ENCODE measurements around the gene SMNDC1. TPM values are rescaled to one million over a fixed set of nuclear protein-coding genes. Genes with fewer than 3 reads are reported as not detected.

SMNDC1 gene
- total RNA-seq, 4 donors from 2014 or later, result 9.7 to 17.0 (median 13.1) TPM

- peak overlapping the region; percentile 81 to 84 (median 82) for H3K27ac ChIP-seq (replicated peaks in 1 of 4)
Observed at GRCh38 chr10:110269374-110270318, 35.1 kb downstream of the SMNDC1 start.

GRCh38 chr10:110268971-110269370 is 35.7 kb downstream of the SMNDC1 start:
- H3K4me1 ChIP-seq, result peaks cover 62 to 100% (median 96%) of the 10 kb centered on the region in 4 donors
- no peaks in the 10 kb centered on the region for H3K9me3 ChIP-seq
- H3K4me3 ChIP-seq, result peak overlapping the region in 3 of 4 donors; percentile 27 to 44 (median 34)
- intact Hi-C loops (cut with DNase I), result no loop called here
- H3K27me3 ChIP-seq, result no peaks in the 10 kb centered on the region
- H3K27ac ChIP-seq (replicated peaks in 1 of 4), result peak overlapping the region; percentile 81 to 84 (median 82)
- no peak for DNase-seq (ENCODE audit: extremely low spot score)
- no peaks in the 10 kb centered on the region for H3K36me3 ChIP-seq
- WGBS, result 56% methylated on average over 2 of the region's 2 CpGs
- TF ChIP-seq EP300 (IDR thresholded peaks at IDR 0.05) (no peak), POLR2AphosphoS5 (IDR thresholded peaks at IDR 0.05) (no peak), CTCF (IDR thresholded peaks at IDR 0.05) (no peak), POLR2A (IDR thresholded peaks at IDR 0.05; ENCODE audit: low read depth) (no peak)

More at GRCh38 chr10:110269374-110270318, 35.1 kb downstream of the SMNDC1 start:
- Histone ChIP-seq H3K9me3 (no peaks in the 10 kb centered on the region), H3K36me3 (no peaks in the 10 kb centered on the region), H3K4me3 (peak overlapping the region; percentile 27 to 44 (median 32)), H3K4me1 (peaks cover 62 to 100% (median 96%) of the 10 kb centered on the region in 4 donors), H3K27me3 (no peaks in the 10 kb centered on the region)
- no peak for TF ChIP-seq CTCF (IDR thresholded peaks at IDR 0.05)
- TF ChIP-seq POLR2A (IDR thresholded peaks at IDR 0.05; ENCODE audit: low read depth), result no peak
- TF ChIP-seq EP300 (IDR thresholded peaks at IDR 0.05), result peak; percentile 12
- peak; percentile 8 to 59 for TF ChIP-seq POLR2AphosphoS5 (IDR thresholded peaks at IDR 0.05)
- 16% methylated on average over 4 of the region's 4 CpGs for WGBS
- DNase-seq (ENCODE audit: extremely low spot score), result no peak
- intact Hi-C loops (cut with DNase I), result no loop called here

GRCh38 chr10:110268442-110268841 is 36.3 kb downstream of the SMNDC1 start:
- Histone ChIP-seq H3K9me3 (no peaks in the 10 kb centered on the region), H3K4me3 (no peak overlapping the region), H3K27ac (replicated peaks in 1 of 4) (peak overlapping the region; percentile 81 to 84 (median 81)), H3K36me3 (no peaks in the 10 kb centered on the region), H3K27me3 (no peaks in the 10 kb centered on the region), H3K4me1 (peaks cover 67 to 100% (median 96%) of the 10 kb centered on the region in 4 donors)
- no peak for TF ChIP-seq CTCF (IDR thresholded peaks at IDR 0.05)
- TF ChIP-seq EP300 (IDR thresholded peaks at IDR 0.05), result no peak
- TF ChIP-seq POLR2AphosphoS5 (IDR thresholded peaks at IDR 0.05), result no peak
- TF ChIP-seq POLR2A (IDR thresholded peaks at IDR 0.05; ENCODE audit: low read depth), result no peak
- intact Hi-C loops (cut with DNase I), result no loop called here
- no peak for DNase-seq (ENCODE audit: extremely low spot score)

- peak overlapping the region; percentile 81 to 84 (median 81) for H3K27ac ChIP-seq (replicated peaks in 1 of 4)
- no peaks in the 10 kb centered on the region for H3K9me3 ChIP-seq
- no peaks in the 10 kb centered on the region for H3K27me3 ChIP-seq
- no peak overlapping the region for H3K4me3 ChIP-seq
- intact Hi-C loops (cut with DNase I), result no loop called here
- H3K36me3 ChIP-seq, result no peaks in the 10 kb centered on the region
- WGBS, result 84% methylated on average over 1 of the region's 1 CpG
- no peak for DNase-seq (ENCODE audit: extremely low spot score)
- no peak for TF ChIP-seq EP300 (IDR thresholded peaks at IDR 0.05)
- no peak for TF ChIP-seq CTCF (IDR thresholded peaks at IDR 0.05)
- TF ChIP-seq POLR2AphosphoS5 (IDR thresholded peaks at IDR 0.05), result no peak
- TF ChIP-seq POLR2A (IDR thresholded peaks at IDR 0.05; ENCODE audit: low read depth), result no peak
- peaks cover 72 to 100% (median 97%) of the 10 kb centered on the region in 4 donors for H3K4me1 ChIP-seq
Observed at GRCh38 chr10:110267276-110267675, 37.4 kb downstream of the SMNDC1 start.

Data from esophagus muscularis mucosa (tissue), 4 donors.